Measurements from ENCODE around the gene TTC3. TPM values are rescaled to one million over a fixed set of nuclear protein-coding genes. Genes with fewer than 3 reads are reported as not detected.
"Not testable (repeated sequence)": the region's sequence is repeated elsewhere in the genome, so short reads cannot be mapped to it uniquely, and the experiment has no call there.

TTC3 gene, protein sequence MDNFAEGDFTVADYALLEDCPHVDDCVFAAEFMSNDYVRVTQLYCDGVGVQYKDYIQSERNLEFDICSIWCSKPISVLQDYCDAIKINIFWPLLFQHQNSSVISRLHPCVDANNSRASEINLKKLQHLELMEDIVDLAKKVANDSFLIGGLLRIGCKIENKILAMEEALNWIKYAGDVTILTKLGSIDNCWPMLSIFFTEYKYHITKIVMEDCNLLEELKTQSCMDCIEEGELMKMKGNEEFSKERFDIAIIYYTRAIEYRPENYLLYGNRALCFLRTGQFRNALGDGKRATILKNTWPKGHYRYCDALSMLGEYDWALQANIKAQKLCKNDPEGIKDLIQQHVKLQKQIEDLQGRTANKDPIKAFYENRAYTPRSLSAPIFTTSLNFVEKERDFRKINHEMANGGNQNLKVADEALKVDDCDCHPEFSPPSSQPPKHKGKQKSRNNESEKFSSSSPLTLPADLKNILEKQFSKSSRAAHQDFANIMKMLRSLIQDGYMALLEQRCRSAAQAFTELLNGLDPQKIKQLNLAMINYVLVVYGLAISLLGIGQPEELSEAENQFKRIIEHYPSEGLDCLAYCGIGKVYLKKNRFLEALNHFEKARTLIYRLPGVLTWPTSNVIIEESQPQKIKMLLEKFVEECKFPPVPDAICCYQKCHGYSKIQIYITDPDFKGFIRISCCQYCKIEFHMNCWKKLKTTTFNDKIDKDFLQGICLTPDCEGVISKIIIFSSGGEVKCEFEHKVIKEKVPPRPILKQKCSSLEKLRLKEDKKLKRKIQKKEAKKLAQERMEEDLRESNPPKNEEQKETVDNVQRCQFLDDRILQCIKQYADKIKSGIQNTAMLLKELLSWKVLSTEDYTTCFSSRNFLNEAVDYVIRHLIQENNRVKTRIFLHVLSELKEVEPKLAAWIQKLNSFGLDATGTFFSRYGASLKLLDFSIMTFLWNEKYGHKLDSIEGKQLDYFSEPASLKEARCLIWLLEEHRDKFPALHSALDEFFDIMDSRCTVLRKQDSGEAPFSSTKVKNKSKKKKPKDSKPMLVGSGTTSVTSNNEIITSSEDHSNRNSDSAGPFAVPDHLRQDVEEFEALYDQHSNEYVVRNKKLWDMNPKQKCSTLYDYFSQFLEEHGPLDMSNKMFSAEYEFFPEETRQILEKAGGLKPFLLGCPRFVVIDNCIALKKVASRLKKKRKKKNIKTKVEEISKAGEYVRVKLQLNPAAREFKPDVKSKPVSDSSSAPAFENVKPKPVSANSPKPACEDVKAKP (N-terminal part only)
- 115 and 130 TPM in 2 replicates for total RNA-seq

DNA sequence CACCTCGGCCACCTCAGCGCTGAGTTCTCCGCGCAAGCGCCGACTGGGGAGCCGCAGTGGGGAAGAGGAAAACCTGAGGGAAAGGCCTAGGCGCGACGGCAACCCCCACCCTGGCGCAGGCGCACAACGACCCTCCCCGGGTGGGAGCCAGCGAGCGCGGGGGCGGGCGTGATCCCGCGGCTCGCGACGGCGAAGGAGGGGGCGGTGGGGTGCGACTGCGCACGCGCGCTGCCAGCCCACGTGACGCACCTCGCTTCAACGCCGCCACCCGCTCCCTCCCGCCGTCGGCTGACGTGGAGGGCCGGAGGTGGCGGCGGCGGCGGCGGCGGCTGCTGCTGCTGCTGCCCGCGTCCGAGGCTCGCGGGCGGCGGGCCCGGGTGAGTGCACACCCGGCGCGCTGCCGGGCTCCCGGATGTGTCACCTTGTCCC is at the start of gene TTC3, which contains the start of gene PIGP:
Gene TTC3, plus strand, starts transcription at position 267 of the 429 bp plus-strand sequence. CDS start 14,004 bp downstream, outside the sequence.
Gene PIGP, minus strand, starts transcription at position 84 of the 429 bp plus-strand sequence. CDS start 556 bp downstream, outside the sequence.
- peak; percentile 77 for DNase-seq (ENCODE audit: low read depth, low spot score)

DNA sequence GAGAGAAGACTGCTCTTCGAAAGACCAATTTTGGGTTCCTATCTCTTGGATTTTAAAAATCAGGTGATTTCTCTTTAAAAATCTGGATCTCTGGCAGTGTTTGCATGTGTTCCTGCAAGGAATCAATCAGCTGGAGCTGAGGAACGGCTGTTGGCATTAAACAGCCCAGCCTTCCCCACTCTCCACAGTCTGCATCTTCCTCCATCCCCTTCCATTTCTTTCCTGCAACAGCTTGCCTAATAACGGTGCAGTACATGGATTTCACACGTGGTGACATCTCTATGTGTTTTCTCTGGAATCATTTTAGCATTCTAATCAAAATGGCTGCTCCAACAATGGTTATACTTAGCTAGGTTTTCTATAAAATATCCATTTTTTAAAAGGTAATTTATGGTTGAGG is 46.6 kb upstream of the TTC3 start:
- no peak for DNase-seq (ENCODE audit: low read depth, low spot score)

DNA sequence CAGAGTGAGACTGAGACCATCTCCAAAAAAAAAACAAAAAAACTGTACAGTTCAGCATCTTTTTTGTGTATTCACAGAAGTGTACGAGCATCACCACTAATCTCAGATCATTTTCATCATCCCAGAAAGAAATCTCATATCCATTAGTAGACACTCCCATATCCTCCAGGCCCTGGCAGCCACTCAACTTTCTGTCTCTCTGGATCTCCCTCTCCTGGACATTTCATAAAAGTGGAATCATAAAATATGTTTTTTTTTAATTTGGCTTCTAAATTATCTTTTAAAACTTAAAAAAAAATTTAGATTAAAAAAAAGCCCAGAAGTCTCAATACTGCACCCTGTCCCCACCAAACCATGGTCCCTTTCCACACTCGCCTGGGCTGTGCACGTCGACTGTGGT is 44.5 kb upstream of the TTC3 start:
- no peak for DNase-seq (ENCODE audit: low read depth, low spot score)

DNA sequence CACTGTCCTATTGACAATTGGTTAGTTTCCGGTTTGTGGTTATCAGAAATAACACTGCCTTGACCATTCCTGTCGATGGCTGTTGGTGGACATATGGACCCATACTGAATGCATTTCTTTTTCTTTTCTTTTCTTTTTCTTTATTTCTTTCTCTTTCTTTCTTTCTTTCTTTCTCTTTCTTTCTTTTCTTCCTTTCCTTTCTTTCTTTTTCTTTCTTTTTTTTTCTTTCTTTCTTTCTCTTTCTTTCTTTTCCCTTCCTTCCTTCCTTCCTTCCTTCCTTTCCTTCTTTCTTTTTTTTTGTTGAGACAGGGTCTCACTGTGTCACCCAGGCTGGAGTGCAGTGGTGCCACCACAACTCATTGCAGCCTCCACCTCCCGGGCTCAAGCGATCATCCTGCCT is 42.2 kb upstream of the TTC3 start:
- no peak for DNase-seq (ENCODE audit: low read depth, low spot score)

DNA sequence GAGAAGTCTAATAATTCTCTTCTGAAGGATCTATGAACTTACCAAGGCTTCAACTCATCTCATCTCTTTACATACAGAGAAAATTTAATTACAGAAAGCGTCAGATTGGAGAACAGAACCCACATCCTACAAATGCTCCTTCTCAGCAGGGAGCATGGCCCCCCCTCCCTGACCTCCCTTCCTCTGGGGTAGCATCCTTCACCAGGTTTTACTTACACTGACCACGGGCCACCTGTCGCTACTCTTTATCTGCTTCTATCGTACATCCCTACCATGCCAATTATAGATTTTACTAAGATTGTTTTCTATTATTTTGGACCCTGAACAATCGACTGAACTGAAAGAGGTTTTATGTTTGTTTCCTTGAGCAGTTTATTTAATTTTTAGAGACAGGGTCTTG is 40.8 kb upstream of the TTC3 start:
- DNase-seq (ENCODE audit: low read depth, low spot score), result no peak

DNA sequence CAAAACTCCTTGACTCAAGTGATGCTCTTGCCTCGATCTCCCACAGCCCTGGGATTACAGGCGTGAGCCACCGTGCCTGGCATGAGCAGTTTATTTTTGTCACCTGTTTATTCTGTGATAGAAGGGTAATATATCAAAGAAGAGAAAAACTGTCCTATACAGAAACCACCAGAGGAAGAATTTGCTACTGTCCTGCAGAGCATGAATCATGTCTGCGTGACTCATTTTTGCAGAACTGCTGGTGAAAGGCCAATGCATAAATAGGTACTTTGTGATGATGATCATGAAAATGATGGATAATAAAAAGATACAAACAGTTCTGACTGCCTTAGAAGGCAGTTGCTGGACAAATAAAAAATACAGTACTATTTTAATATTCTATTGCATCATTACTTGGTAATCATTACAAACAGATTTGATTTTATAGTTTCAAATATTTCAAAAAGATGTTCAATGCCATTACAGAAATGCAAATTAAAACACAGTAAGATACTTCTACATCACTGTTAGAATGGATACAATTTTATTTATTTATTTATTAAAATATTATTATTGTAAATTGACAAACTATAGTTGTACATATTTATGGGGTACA is 40.1 kb upstream of the TTC3 start:
- DNase-seq (ENCODE audit: low read depth, low spot score), result no peak

DNA sequence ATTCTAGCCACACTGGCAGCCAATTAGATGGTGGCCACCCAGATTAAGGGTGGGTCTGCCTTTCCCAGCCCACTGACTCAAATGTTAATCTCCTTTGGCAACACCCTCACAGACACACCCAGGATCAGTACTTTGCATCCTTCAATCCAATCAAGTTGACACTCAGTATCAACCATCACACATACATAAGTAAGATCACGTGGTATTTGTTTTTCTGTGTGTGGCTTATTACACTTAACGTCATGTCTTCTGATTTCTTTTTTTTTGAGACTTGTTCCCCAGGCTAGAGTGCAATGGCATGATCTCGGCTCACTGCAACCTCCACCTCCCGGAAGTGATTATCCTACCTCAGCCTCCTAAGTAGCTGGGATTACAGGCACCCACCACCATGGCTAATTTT is 38.7 kb upstream of the TTC3 start:
- DNase-seq (ENCODE audit: low read depth, low spot score), result not testable (repeated sequence)

DNA sequence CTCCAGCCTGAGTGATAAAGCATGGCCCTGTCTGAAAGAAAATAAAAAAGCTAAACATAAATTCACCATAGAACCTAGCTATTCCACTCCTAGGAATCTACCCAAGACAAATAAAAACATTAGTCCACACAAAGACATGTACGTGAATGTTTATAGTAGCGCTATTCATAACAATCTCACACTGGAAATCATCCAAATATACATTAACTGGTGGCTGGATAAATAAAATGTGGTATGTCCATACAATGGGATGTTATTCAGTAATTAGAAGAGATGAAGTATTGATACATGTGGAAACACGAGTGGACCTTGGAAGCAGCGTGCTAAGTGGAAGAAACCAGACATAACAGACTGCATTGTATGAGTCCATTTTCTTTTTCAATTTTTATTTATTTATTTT is 36.9 kb upstream of the TTC3 start:
- no peak for DNase-seq (ENCODE audit: low read depth, low spot score)

DNA sequence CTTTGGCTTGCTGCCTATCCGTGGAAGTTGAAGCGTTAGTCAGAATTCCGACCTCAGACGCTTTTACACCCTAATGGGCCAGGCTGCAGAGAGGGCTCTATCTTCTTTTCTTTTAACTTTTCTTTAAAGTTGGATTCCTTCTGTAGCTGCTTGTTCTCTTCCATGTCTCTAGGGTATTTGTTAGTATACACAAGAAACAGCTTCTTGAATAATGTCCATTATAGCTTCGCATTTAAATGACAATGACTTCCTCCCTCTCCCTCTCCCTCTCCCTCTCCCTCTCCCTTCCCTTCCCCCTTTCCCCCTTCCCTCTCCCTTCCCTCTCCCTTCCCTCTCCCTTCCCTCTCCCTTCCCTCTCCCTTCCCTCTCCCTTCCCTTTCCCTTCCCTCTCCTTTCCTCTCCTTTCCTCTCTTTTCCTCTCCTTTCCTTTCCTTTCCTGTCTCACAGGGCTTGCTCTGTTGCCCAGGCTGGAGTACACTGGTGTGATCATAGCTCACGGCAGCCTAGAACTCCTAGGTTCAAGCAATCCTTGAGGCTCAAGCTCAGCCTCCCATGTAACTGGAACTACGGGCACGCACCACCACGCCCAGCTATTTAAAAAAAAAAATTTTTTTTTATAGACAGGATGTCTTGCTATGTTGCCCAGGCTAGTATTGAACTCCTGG is 33.5 kb upstream of the TTC3 start:
- no peak for DNase-seq (ENCODE audit: low read depth, low spot score)

DNA sequence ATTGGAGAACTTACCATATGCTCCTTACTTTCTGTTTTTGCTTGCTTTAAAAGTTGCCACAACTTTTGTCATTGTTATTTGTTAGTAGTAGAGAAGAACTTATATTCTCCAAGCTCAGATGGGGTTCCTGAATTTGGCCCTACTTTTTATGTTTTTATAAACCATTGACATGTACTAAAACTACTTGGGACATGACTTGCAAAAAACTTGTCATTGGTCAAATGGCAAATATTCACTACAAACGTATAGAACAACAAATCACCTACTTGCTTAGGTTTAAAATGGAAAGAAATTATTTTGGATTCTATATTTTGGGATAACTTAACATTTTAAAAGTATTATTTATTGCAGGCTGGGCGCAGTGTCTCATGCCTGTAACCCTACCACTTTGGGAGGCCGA is 32.8 kb upstream of the TTC3 start:
- no peak for DNase-seq (ENCODE audit: low read depth, low spot score)

DNA sequence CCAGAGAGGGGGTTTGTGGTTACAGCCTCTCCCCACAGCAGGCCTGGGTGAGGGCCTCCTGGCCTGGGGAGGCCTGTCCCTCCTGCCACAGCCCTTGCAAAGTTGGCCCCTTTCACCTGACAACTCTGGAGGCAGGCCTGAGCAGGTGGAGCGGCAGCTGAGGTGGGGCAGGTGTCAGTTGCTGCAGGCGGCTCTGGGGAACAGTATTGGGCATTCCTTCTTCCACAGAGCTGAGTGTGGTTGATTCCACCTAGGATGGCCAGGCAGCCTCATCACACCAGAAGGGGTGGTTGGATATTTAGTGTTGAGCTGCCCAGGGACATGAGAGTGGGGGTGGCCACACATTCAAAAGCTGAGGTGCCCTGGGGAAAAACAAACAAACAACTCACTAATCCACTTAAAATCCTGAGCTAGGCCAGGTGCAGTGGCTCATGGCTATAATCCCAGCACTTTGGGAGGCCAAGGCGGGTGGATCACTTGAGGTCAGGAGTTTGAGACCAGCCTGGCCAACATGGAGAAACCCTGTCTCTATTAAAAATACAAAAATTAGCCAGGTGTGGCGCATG is 31.3 kb upstream of the TTC3 start:
- DNase-seq (ENCODE audit: low read depth, low spot score), result no peak

DNA sequence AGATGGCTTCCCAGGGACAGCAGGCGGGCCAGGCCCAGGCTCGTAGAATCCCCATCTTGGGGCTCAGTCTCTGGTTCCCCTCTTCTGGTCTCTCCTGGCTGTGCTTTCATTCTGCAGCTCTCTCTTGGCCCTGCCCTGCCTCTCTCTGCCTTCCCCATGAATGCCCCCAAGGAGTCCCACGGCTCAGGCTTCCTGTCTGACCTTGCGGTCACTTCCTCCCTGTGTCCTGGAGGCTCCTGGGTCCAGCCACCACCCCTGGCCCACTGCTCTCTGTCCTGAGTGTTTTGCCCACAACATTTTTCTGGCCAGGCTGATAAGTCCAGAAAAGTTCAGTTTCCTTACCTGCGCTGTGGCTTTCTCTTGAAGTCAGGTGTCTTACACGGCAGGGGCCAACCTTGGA is 29.2 kb upstream of the TTC3 start:
- DNase-seq (ENCODE audit: low read depth, low spot score), result no peak

DNA sequence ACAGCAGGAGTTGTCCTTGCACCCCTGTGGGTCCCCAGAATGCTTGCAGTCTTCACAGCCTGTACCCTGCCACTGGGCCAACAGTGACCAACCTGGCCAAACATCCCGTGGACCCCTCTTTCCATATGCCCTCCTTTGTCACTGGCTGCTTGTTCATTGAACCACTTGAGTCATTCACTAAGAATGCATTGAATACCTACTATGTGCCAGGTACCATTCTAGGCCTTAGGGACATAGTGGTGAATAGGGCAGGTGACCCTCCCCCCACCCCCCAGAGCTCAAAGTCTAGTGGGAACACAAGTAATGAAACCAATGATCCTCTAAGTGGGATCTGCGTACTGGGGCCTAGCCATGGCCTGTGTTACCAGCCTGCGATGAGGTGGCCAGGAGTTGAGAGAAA is 28.4 kb upstream of the TTC3 start:
- no peak for DNase-seq (ENCODE audit: low read depth, low spot score)

DNA sequence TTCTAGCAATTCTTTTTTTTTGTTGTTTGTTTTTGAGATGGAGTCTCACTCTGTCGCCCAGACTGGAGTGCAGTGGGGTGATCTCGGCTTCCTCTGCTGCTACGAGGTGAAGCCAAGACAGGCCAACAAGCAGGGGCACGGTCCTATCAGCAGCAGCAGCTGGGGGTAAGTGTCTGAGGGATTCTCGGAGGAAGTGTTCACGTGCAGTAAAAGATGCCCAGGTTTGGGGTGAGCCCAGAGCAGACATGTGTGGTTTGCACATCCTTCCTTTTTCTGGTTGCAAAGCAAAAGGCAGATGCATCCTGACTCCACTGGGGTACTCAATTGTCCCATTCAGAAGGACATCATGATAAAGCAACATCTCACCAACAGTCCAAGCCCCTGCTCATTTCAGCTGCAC is 27.9 kb upstream of the TTC3 start:
- no peak for DNase-seq (ENCODE audit: low read depth, low spot score)

DNA sequence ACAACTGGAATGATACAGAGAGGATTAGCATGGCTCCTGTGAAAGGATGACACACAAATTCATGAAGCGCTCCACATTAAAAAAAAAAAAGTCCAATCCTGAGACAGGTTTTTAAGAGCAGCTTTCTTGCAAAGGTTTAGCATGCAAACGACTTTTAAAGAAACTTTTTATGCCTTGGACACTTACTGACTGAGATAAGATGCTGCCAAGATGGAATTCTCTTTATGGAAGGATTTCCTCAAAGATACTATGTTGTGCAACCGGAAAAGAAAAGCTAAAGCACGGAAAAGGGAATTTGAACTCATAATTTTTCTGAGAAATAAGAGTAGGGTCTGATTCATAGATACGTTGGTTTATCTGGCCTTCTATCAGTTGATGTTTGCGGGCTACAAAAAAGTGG is 27.5 kb upstream of the TTC3 start:
- no peak for DNase-seq (ENCODE audit: low read depth, low spot score)

DNA sequence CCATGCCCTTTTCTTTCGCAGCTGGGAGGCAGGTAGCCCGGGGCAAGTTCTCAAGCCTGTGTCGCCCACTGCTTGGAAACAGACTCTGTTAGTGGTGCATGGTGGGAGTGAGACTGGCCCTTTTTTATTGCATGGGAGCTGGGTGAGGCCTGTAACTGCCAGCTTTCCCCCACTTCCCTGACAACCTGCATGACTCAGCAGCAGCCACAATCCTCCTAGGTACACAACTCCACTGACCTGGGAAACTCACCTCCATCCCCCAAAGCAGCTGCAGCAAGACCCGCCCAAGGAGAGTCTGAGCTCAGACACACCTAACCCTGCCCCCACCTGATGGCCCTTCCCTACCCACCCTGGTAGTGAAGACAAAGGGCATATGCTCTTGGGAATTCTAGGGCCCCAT is 26.0 kb upstream of the TTC3 start:
- DNase-seq (ENCODE audit: low read depth, low spot score), result no peak

DNA sequence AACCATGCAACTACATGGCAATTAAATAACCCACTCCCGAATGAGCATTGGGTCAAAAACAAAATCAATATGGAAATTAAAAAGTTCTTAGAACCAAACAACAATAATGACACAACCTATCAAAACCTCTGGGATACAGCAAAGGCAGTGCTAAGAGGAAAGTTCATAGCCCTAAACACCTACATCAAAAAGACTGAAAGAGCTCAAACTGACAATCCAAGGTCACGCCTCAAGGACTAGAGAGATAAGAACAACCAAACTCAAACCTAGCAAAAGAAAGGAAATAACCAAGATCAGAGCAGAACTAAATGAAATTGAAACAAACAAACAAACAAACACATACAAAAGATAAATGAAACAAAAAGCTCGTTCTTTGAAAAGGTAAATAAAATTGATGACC is 23.3 kb upstream of the TTC3 start:
- not testable (repeated sequence) for DNase-seq (ENCODE audit: low read depth, low spot score)

DNA sequence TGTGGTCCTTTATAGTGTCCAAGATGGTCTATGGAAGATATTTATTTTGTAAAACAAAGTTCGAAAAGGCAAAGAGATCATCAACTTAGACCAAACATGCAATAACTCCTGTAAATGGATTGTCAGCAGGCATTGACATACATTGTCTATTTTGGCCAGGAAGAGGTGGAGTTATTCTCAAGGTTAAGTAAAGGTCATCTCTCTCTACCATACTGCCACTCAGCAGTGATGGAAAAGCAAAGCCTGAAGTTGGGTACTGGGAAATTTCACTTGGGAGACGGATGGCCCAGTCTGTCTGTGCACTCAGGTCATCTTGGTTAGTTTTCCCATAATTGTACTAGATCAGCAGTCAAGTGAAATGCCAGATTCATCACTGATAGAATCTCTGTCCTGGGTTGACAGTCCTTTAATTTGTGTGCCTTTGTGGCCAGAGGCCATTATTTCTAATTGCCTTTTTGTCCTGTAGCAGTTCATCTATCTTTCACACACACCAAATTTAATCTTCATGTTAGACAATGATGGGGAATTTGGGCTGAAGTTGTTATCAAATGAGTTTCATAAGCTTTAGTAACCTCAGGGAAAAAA is 17.7 kb upstream of the TTC3 start:
- no peak for DNase-seq (ENCODE audit: low read depth, low spot score)

DNA sequence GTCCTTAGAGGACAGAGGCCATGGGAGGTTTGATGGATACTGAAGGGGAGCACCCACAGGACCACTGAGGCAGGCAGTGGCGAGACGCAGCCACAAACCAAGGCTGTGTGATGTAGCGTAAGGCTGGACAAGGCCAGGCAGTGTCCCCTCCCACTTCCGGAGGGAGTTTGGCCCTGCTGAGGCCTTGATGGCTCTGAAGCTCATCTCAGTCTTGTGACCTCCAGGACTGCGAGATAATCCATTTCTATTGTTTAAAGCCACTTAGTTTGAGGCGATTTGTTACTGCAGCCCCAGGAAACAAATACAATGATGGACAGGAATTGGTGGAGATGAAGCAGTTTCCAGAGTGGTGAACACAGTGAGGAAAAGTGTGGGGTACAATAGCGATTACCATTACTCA is 15.4 kb upstream of the TTC3 start:
- DNase-seq (ENCODE audit: low read depth, low spot score), result no peak

DNA sequence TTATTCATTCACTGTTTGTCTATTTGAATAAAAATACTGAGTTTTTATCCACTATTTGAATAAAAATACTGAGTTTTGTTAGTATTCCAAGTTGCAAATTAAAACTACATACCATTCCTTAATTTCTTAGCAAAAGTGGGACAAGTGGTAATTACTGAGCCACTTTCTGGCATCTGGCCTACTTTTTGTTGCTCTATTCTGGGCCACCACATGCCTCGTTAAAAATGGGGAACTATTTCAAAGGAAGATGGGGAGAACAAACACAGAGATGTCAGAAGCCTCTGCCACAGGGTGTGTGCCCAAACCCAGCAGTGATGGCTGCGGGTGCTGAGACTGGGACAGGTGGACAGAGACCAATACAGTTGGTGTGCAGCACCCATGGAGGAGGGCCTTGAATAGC is 14.8 kb upstream of the TTC3 start:
- DNase-seq (ENCODE audit: low read depth, low spot score), result no peak
